Measurements from ENCODE around the gene RHPN2. TPM values are rescaled to one million over a fixed set of nuclear protein-coding genes. Genes with fewer than 3 reads are reported as not detected.

RHPN2 gene
- total and polyA plus RNA-seq, 10 donors, result 1.2 to 5.3 (median 2.6) TPM

DNA sequence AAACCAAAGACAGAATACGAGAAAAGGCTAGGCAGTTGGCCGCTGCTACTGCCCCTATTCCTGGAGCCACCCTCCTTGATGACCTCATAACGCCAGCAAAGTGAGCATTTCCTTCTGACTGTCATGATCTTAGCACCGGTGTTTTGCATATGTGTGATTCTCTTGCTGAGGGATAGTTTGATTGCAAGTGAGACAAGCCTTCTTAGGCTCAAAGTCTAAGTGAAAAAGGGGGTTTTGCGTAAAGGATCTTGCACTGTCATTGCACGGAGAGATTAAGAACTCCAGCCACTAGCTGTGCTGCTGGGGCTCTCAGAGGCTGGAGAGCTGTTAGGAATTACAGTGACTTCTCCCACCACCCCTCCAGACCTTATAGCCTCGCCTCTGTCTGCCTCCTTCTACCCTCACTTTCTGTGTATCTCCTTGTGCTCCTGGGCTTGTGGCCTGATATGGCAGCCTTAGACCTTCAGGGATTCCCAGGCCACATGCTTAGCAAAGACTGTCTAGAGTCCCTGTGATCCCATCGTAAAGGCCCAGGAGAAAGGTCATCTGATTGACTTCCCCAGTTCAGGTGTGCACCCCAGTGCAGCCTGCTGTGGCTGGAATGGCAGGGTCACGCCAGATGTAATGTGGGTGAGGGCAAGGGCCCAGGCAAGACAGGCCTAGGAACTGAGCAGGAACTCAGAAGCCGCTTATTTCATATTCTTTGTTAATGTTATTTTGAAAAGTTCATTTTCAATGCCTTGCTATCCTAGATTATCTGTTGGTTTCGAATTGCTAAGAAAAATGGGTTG is 28.9 kb upstream of the RHPN2 start:
- no peaks in the 10 kb centered on the region for H3K27me3 ChIP-seq (replicated peaks in 1 of 7)
- TF ChIP-seq POLR2AphosphoS5 (IDR thresholded peaks at IDR 0.05) (no peak), POLR2A (IDR thresholded peaks at IDR 0.05) (no peak)
- TF ChIP-seq, protein P1, sequence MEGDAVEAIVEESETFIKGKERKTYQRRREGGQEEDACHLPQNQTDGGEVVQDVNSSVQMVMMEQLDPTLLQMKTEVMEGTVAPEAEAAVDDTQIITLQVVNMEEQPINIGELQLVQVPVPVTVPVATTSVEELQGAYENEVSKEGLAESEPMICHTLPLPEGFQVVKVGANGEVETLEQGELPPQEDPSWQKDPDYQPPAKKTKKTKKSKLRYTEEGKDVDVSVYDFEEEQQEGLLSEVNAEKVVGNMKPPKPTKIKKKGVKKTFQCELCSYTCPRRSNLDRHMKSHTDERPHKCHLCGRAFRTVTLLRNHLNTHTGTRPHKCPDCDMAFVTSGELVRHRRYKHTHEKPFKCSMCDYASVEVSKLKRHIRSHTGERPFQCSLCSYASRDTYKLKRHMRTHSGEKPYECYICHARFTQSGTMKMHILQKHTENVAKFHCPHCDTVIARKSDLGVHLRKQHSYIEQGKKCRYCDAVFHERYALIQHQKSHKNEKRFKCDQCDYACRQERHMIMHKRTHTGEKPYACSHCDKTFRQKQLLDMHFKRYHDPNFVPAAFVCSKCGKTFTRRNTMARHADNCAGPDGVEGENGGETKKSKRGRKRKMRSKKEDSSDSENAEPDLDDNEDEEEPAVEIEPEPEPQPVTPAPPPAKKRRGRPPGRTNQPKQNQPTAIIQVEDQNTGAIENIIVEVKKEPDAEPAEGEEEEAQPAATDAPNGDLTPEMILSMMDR (IDR thresholded peaks at IDR 0.05 in 8 of 11, conservative IDR thresholded peaks at IDR 0.05 in 3 of 11), result no peak
- intact Hi-C loops (cut with DNase I; ENCODE audit: low total_unique reads), result no loop called here
- H3K4me3 ChIP-seq, result no peak overlapping the region
- H3K36me3 ChIP-seq, result peaks cover 3 to 100% (median 95%) of the 10 kb centered on the region in 6 donors
- no peaks in the 10 kb centered on the region for H3K9me3 ChIP-seq
- no peaks in the 10 kb centered on the region for H3K4me1 ChIP-seq
- H3K27ac ChIP-seq, result no peak overlapping the region
- no peak for DNase-seq
- WGBS, 5 donors, result 94 to 97% (median 96%) methylated on average over 11 of the region's 11 CpGs

DNA sequence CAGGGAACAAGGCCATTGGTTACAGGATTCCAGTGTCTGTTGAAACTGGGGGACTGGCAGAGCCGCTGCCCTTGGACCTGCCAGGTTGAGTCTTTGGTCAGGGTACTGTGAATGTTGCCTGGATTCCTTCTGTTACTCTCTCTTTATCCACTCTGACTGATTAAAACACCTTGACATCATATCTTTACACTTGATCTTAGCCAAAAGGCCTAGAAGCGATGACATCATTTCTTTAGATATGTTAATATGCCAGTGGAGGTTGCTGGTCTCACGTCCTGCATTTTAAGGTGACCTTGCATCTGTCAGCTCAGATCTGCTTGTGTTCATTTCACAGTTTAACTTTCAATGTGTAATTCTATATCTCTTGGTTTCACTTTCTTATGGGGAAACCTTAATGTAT is 25.5 kb upstream of the RHPN2 start:
- no peak for DNase-seq
- no peak overlapping the region for H3K4me3 ChIP-seq
- peaks cover 0 to 74% (median 67%) of the 10 kb centered on the region in 6 donors for H3K36me3 ChIP-seq
- TF ChIP-seq, protein P1 (IDR thresholded peaks at IDR 0.05 in 8 of 11, conservative IDR thresholded peaks at IDR 0.05 in 3 of 11), result no peak
- TF ChIP-seq POLR2AphosphoS5 (IDR thresholded peaks at IDR 0.05), result no peak
- 87 to 95% (median 90%) methylated on average over 3 of the region's 3 CpGs for WGBS, 5 donors
- intact Hi-C loops (cut with DNase I; ENCODE audit: low total_unique reads), result no loop called here
- no peaks in the 10 kb centered on the region for H3K27me3 ChIP-seq (replicated peaks in 1 of 7)
- H3K4me1 ChIP-seq, result no peaks in the 10 kb centered on the region
- H3K27ac ChIP-seq, result no peak overlapping the region
- H3K9me3 ChIP-seq, result no peaks in the 10 kb centered on the region

DNA sequence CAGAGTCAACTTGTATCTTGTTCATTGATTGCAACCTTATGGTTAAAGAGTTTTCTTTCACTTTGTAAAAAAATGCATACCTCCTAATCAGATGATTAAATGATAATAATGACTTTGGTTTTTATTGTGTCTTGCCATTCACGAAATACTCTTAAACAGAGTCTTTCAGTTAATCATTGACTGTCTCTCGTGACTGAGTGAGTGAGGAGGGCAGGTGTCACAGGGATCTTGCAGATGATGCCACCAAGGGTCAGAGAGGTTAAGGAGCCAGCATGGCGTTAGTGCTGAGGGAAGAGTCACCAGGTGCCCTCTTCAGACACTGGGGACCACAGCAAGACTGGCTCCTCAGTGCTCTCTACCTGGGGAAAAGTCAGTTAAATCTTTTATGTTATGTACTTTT is 24.3 kb upstream of the RHPN2 start:
- Histone ChIP-seq H3K27ac (no peak overlapping the region), H3K36me3 (peaks cover 0 to 63% (median 56%) of the 10 kb centered on the region in 6 donors), H3K4me3 (no peak overlapping the region), H3K9me3 (no peaks in the 10 kb centered on the region), H3K27me3 (replicated peaks in 1 of 7) (no peaks in the 10 kb centered on the region), H3K4me1 (no peaks in the 10 kb centered on the region)
- intact Hi-C loops (cut with DNase I; ENCODE audit: low total_unique reads), result no loop called here
- TF ChIP-seq, protein P1 (IDR thresholded peaks at IDR 0.05 in 8 of 11, conservative IDR thresholded peaks at IDR 0.05 in 3 of 11), result no peak
- TF ChIP-seq POLR2A (IDR thresholded peaks at IDR 0.05) (no peak), POLR2AphosphoS5 (IDR thresholded peaks at IDR 0.05) (no peak)
- 91 to 98% (median 94%) methylated on average over 3 of the region's 3 CpGs for WGBS, 5 donors
- no peak for DNase-seq

DNA sequence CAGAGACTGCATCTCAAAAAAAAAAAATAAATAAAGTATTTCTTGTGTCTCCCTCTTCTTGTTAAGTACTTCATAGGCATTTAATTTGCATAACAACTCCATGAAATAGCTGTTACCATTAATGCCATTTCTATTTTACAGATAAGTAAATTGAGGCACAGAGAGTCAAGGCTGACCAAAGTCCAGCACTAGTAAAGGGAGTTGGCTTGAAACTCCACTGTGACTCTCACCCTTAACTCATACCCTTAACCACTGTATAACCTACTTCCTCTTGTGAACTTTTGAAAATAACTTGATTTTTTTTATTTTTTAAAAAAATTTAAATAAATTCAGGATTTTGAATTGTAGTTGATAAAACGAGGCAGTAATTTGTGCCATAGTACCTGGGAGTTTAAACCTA is 22.3 kb upstream of the RHPN2 start:
- 78 to 91% (median 85%) methylated on average over 1 of the region's 1 CpG for WGBS, 5 donors
- no peaks in the 10 kb centered on the region for H3K9me3 ChIP-seq
- H3K4me3 ChIP-seq, result no peak overlapping the region
- intact Hi-C loops (cut with DNase I; ENCODE audit: low total_unique reads), result no loop called here
- DNase-seq, result no peak
- H3K27ac ChIP-seq, result no peak overlapping the region
- peaks cover 0 to 42% (median 37%) of the 10 kb centered on the region in 6 donors for H3K36me3 ChIP-seq
- H3K27me3 ChIP-seq (replicated peaks in 1 of 7), result no peaks in the 10 kb centered on the region
- TF ChIP-seq POLR2A (IDR thresholded peaks at IDR 0.05), result no peak
- no peak for TF ChIP-seq POLR2AphosphoS5 (IDR thresholded peaks at IDR 0.05)
- TF ChIP-seq, protein P1 (IDR thresholded peaks at IDR 0.05 in 8 of 11, conservative IDR thresholded peaks at IDR 0.05 in 3 of 11), result no peak
- H3K4me1 ChIP-seq, result peaks cover 6 to 10% (median 8%) of the 10 kb centered on the region in 6 donors

Measured in spleen (tissue), 11 donors.